GM19193 (cell line): ENCODE data around the gene PDCD7.

Source experiments
- POLR2A ChIP-seq: IDR thresholded peaks from 4 replicates; pipeline ENCODE4 v1.6.1; 2011; ENCODE audit not compliant: insufficient read depth, insufficient read length; ENCODE audit errors: extremely low read depth

PDCD7 gene

DNA sequence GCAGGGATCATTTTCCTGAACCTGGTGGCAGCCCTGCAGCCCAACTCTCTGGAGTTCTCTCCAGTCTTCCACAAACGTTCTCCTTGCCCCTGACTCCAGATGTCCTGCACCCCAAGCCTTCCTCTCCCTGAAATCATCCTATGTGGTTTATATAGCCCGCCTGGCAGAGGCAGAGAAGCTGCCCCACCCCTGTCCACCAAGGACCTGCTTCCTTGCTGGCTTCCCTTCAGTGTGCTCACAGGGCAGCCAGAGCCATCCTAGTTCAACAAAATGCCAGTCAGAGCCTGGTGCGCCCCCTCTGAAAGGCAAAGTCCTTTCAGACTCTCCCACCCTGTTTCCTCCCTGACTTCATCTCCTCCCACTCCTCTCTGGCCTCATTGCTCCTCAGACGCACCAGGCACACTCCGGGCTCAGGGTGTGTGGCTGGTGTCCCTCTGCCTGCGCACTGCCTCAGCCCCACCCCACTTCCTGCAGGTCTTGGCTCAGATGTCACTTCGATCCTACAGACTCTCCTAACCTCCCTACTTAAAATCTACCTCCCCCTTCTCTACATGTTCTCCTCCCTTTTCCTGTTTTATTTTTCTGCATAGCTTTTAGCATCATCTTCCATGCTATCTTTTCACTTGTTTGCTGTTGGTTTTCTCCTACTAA lies 51.2 kb downstream of the PDCD7 start:
- TF ChIP-seq POLR2A, result no peak

DNA sequence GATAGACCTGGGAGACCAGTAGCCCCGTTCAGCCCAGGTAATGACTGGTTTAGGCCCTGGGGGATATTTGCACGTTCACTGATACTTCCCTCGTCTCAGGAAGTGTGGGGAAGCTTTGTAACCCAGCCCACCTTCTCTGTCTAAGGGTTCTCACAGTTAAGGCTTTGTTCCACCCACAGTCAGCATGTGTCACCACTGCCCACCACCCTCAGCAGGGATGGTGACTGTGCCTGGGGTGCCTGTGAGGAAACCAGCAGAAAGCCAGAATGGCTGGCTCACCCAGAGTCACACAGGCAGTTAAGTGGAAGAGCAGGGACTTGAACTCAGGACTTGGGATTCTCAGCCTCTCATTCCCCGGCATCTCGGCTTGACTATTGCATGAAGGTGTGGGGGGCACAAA lies 51.9 kb downstream of the PDCD7 start:
- TF ChIP-seq POLR2A, result no peak

DNA sequence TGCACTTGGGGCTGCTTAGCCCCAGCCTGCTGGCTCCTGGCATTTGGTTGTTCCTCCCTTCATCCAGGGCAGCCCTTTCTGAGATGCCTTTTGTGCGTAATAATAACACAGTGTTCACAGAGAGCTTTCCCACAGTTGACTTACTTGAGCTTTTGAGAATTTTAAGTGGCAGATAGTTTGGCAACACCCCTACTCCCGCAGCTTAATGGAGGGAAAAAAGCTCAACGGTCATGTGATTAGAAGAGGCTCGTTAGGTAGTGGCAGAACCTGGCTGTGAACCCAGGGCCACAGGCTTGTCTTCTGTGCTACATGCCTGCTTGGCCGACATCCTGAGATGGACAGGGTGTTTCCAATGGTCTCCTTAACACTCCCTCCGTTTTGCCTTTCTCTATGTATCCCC lies 52.3 kb downstream of the PDCD7 start:
- no peak for TF ChIP-seq POLR2A

GRCh38 chr15:65079580-65079979 lies 54.0 kb downstream of the PDCD7 start:
- no peak for TF ChIP-seq POLR2A

DNA sequence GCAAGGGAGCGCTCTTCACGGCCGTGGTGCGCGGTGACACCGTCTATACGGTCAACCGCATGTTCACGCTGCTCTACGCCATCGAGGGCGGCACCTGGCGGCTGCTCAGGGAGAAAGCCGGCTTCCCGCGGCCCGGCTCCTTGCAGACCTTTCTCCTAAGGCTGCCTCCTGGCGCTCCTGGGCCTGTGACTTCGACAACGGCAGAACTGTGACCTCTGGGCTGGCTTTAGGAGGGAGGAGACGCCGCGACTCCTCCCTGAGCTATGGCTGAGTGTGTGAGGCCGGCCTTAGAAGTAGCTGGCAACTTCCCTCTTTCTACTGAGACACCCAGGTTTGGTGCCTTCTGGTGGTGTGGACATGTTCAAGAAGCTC lies 55.6 kb downstream of the PDCD7 start:
- no peak for TF ChIP-seq POLR2A

GRCh38 chr15:65077291-65077980 lies 56.2 kb downstream of the PDCD7 start:
- TF ChIP-seq POLR2A, result no peak

DNA sequence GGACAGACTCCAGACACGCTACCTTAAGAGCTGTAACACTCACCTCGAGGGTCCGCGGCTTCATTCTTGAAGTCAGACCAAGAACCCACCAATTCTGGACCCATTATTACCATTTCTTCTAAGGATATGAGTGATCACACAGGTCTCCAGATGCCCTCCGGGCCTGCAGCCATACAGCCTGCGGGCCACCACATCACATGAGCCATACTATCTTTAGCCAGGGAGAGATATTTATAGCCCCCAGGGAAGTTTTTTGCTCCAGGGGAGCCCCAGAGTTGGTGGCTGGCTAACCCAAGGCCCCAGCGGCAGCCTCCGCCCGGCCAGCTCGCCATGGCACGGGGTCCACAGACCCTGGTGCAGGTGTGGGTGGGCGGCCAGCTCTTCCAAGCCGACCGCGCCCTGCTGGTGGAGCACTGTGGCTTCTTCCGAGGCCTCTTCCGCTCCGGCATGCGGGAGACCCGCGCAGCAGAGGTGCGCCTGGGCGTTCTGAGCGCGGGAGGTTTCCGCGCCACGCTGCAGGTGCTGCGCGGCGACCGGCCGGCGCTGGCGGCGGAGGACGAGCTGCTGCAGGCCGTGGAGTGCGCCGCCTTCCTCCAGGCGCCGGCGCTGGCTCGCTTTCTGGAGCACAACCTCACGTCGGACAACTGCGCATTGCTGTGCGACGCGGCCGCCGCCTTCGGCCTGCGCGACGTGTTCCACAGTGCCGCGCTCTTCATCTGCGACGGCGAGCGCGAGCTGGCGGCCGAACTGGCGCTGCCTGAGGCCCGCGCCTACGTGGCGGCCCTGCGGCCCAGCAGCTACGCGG lies 56.9 kb downstream of the PDCD7 start, which contains the start of gene KBTBD13:
KBTBD13 (plus strand) TSS at position 261 of the 805 bp plus-strand sequence; CDS start at position 331, 70 bp downstream.
- TF ChIP-seq POLR2A, result no peak

DNA sequence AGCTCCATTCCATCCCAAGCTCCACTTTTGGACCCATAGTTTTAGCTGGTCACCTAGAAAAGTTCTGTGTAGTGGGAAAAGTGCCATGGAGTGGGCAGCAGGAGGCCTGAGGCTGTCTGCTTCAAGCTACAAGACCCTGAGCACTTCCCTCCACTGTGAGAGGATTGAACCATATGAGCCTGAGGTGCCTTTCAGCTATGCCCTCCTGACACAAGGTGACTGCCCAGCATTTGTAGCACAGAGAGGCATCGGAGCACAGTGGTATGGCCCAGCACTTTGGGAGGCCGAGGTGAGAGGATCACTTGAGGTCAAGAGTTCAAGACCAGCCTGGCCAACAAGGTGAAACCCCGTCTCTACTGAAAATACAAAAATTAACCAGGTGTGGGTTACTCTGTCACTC lies 61.0 kb downstream of the PDCD7 start:
- TF ChIP-seq POLR2A, result no peak

DNA sequence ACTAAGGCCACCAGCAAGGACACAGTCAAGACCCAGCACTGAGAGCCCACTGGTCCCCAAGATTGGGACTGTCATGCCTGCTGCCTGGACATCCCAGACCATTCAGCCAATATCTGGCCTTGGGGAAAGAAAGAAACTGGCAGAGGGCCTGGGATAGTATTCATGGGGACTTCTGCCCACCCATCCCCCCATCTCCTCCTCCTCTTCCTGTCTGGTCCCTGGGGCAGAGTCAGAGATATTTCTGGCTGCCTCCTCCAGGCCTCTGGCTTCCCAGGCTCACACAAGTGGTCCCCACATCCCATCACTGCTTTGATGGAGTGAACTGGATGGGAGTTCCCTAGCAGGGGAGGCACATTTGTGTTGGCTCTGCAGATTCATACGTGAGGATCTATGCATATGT lies 61.6 kb downstream of the PDCD7 start:
- TF ChIP-seq POLR2A, result no peak

DNA sequence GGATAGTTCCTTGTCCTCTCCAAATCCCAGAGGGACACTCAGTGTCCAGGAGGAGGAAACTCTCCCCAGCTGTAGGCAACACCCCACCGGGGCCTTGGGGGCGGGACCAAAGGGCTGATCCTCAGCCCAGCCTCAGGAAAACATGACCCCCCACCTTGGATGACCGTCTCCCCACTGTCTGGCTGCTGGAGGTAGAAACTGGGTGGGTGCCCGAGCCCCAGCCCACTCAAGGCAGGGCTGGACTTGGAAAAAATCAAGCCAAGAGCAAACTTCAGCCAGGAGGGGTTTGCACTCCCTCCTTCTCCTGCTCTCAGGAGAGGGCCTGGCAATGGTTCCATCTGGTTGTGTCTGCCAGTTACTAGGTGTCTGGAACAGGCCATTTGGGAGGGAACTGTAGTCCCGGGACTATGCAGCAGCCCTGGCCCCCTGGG lies 62.2 kb downstream of the PDCD7 start:
- TF ChIP-seq POLR2A, result no peak

DNA sequence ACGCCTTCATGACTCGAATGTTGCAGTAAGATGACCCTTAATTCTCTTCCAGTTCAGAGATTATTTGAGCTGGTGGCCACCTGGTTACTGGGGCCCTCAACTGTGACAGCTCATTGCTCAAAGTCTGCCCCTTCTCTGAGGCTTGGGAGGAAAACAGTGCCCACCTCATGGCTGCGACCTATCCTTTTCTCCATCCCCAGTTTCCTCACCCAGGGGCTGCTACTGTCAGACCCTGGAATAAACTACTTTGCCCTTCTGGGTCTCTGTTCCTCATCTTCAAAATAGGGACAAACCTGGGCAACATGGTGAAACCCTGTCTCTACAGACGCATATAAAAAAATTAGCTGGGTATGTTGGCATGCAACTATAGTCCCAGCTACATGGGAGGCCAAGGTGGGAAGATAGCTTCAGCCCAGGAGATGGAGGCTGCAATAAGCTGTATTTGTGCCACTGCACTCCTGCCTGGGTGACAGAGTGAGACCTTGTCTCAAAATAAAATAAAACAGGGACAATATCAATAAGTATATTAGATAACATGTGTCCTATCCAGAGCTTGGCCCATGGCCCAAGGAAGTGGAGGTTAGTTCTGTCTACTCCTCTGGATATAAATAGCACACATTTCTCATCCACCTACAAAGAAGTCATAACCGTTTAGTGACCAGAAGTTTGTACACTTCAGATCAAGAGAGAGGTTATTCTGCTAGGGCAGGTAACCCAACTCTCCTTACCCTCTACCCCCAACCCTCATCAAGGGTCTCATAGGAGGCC lies 63.6 kb downstream of the PDCD7 start:
- TF ChIP-seq POLR2A, result no peak

GRCh38 chr15:65069179-65069578 lies 64.4 kb downstream of the PDCD7 start:
- no peak for TF ChIP-seq POLR2A

DNA sequence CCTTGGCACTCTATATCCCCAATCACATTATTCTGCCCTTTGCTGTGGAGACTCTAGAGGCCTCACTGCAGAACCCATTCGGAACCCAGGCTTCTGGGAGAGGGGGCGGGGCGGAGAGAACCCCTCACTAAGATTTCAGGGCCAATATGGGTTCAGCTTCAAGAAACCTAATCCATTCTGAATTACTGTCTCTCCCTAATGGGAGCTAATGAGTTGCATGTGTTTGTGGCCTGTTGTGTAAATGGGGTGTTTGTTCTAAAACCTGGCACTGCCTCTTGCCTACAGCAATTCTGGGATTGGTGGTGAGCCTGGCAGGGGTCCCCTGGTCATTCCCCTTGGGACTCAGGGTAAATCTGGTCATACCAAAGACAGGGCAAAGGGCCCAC lies 65.2 kb downstream of the PDCD7 start:
- no peak for TF ChIP-seq POLR2A

- no peak for TF ChIP-seq POLR2A
These were observed 65.8 kb downstream of the PDCD7 start, which contains the start of gene RASL12 for GRCh38 chr15:65067645-65068402. Gene RASL12, minus strand, starts transcription at chr15:65067991. Its CDS starts 156 bp downstream, at chr15:65067835.
